IPS DF 4.7 (cell line): ENCODE data around the gene PRR30.
"Not testable (repeated sequence)": the region's sequence is repeated elsewhere in the genome, so short reads cannot be mapped to it uniquely, and the experiment has no call there.

Experiments
- DNase-seq: peaks from one replicate; pipeline ENCODE4 v3.0.0-alpha.2; 2013; ENCODE audit warnings: low spot score; ENCODE audit errors: extremely low read depth

PRR30 gene

DNA sequence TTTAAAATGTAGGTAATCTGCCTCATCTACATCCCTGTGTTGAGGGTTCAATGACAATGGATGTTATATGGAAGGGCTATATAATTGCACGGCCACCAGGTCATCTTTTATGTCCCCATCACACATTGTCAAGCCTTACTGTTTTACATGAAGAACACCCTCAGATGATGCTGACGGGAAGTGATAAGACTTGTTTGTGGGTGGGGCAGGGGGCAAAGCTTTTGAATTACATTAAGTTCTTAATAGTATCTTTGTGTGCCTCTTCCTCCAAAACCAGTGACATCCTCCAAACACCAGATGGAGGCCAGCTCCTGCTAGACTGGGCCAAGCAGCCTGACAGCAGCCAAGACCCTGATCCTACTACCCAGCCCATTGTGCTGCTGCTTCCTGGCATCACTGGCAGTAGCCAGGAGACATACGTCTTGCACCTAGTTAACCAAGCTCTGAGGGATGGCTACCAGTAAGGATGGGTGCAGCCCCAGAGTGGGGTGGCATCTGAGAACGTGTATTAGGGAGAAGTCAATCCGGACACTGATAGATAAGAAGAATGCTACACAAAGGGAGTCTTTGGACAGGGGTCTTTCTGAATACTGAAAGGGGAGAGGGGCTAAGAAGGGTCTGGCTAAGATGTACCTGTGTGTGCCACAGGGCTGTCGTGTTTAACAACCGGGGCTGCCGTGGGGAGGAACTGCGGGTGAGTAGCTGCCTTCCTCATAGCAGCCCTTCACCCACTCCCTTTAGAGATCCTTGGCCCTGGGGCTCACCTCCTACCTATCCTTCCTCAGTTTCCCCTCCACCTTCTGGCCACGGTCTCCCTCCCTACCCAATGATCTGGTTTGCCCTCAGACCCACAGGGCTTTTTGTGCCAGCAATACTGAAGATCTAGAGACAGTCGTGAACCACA, 10.3 kb downstream of the PRR30 start:
- DNase-seq = no peak

DNA sequence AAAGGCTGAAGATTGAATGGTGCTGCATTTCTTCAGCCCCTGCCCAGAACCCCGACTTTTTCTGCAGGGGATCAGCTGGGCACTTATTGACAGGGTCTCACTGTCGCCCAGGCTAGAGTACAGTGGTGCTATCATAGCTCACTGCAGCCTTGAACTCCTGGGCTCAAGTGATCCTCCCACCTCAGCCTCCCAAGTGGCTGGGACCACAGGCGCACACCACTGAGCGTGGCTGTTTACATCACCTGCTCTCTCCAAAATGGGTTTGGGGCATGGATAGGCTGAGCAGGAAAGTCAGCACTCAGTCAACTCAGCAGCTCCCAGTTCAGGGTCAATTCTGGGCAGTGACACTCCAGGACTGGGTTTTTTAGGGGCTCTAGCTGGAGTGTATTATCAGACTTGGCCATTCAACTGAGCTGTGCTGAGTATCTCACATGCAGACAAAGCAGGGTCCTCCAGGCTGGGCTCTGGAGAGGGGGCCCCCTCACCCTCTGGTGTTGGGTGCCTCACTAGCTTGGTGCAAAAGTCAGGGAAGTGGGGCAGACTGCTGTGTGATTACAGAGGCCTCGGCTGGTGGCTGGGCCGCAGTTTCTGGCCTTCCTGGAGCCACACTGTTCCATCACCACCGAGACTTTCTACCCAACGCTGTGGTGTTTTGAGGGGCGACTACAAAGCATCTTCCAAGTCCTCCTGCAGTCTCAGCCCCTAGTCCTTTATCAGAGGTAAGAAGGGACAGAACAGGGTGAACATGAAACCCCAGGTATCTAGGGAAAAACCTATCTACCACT, 11.1 kb downstream of the PRR30 start:
- DNase-seq = no peak

DNA sequence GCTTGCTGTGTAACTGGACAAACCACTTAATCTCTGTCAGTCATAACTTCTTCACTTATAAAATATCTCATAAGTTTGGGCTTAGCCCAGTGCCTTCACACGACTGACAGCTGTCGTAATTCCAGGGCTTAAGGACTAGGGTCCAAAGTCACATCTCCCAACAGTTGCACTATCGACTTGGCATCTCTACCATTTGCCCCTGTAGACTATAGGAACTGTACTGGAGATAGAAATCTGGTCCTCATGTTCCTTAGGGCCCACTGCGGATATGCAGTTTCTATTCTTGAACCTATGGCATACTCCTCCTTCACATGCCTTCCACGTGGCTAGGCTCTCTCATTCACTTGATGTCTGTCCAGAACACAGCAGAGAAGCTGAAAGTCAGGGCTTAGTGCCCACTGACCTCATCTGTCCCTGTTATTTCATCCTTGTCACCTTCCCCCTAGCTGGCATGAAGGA, 12.9 kb downstream of the PRR30 start:
- no peak for DNase-seq

DNA sequence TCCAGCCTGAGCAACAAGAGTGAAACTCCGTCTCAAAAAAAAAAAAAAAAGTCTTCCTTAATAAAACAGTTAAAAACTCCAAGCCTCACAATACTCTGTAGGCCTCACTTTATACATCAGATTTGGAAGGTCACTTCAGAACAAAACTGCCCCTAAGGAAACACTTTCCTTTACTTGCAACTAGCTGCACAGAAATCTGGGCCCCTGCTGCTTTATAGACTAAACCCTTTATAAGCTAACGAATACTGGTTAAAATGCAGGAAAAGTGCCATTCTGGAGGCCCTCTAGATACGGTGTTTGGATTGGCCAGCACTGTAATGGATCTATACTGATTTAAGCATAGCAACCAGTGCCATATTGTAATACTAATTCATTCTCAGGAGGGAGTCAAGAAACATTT, 14.1 kb downstream of the PRR30 start:
- no peak for DNase-seq

DNA sequence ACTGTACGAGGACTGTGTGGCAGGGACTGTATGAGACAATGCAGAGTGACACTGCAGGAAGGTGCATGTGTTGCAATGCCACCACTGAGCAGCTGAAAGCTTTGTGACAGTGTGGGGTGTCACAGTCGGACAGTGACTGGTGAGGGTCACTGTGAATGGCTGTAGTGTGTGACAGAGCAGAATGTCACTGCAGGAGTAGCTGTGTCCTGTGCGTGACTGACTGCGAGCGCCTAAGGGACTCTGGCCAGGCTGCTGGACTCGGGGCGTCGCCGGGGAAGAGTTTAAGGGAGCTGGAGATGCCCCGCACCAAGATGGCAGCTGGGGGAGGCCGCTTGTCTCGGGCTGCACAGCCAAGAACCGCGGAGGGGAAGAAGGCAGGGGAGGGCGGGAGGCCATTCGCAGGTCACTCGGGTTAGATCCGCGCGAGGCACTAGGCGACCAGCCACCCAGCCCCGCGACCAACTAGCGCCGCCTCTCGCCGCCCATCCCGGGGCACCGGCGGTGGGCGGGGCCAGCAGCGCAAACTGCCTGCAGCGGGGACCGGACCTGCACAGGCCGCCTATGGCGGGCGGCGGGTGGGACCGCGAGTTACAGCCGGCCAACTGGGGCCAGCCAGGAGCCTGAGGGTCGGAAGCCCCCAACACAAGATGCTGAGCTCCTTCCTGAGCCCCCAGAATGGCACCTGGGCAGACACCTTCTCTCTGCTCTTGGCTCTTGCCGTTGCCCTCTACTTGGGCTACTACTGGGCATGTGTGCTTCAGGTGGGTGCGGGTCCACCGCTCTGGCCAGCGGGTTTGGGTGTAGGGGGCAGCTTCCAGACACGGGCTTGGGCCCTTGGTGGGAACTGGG, 15.7 kb downstream of the PRR30 start, which contains the start of gene ABHD1:
ABHD1 (plus strand) TSS at position 514 of the 849 bp plus-strand sequence; CDS start at position 648, 134 bp downstream.
- DNase-seq = no peak

DNA sequence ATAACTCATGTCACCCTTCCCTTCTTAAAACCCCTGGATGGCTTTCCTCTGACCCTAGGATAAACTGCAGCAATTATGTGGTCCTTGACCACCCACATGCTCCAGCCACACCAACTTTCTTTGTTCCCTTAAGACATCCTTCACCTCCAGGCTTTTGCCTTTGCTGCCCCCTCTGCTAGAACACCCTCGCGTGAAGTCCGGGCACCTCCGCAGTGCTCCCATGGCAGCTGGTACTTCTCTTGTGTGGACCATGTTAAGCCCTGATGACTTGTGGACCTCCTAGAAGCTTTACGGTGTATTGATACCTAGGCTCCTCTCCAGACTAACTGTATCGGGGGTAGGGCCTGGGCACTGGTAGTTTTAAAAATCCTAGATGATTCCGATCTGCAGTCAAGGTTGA, 16.4 kb downstream of the PRR30 start:
- DNase-seq = no peak

DNA sequence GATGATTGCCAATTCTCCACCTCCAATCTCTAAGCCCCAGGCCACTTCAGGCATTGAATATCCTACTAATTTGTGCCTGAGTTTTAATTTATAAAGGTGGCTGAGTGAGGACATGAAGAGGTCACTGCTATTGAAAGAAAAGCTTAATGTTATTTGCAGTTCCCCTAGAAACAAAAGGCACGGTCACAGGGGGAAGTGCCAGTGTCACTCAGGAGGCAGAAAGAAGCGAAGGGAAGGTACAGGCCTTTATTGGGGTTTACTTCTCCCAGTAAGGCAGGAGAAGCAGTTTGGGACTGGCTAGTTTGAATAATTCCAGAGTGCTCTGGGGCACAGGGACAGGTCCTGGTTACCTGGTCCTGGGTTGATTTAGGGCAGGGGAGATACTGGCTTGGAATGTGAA, 17.3 kb downstream of the PRR30 start:
- no peak for DNase-seq

DNA sequence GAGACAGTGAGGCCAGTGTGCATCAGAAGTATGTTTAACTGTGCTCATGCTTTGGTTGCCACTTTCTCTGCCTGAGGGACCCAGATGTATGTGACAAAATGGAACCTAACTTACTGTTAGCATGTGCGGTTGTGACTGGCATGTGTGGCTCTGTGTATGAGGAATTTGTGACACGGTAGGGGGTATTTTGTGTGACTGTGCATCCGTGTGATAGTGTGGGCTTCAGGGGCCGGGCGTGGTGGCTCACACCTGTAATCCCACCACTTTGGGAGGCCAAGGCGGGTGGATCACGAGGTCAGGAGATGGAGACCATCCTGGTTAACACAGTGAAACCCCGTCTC, 19.9 kb downstream of the PRR30 start:
- DNase-seq = not testable (repeated sequence)

DNA sequence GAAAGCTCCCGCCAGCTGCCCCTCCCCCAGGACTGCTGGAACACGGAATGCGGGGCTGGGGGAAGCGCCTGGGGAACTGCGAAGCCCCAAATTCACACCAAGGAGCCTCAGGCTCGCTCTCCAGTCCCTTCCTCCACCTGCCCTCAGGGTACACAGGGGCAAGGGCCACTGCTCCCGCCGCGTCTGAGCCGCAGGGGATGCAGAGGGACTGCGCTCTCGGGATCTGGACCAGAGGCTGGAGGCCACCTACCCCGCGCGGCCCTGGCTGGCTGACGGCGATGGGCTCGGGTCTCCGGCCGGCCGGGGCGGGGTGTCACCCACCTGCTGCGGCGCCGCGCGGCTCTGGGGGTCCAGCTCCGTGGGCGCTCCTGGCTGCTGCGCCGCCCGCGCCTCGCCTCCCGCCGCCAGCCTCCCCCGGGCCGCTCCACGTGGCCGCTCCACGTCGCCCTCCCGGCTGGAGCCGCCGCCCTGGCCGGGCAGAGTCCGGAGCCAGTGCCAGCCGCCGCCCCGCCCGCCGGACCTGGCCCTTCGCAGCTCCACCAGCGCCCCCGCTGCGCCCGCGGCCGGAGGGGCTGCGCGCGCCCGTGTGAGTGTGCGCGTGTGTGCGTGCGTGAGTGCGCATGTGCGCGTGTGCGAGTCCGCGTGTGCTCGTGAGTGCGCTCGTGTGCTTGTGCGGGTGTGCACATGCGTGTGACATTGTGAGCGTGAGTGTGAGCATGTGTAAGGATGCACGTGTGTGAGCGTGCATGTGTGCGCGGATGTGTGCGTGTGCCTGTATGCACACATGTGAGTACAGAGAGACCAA, 20.5 kb downstream of the PRR30 start, which contains the start of gene CGREF1:
CGREF1 (minus strand) TSS at position 604 of the 805 bp plus-strand sequence. CDS start 14,762 bp downstream, outside the sequence.
- no peak for DNase-seq

DNA sequence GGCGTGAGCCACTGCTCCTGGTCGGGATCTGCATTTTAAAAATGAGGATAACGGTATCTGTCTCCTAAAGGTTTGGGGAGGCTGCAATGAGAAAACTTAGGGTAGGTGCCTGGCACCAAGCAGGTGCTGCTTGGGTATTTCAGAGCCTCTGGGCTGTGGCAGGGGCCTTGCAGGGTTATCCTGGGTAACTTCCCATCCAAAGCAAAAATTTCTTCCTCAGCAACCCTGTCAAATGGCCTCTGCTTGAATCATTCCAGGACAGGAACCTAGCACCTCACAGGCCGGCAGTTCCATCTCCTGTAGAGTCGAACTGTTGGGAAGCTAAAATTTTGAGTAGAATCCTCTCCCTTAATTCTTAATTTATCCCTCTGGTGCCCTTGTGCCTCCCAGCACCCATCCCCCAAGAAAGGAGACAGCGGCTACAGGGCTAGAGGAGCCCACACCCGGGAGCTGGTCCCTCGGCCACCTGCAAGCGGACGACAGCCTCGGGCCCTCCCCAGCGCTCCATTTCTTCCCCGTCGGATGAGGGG, 21.1 kb downstream of the PRR30 start:
- no peak for DNase-seq

DNA sequence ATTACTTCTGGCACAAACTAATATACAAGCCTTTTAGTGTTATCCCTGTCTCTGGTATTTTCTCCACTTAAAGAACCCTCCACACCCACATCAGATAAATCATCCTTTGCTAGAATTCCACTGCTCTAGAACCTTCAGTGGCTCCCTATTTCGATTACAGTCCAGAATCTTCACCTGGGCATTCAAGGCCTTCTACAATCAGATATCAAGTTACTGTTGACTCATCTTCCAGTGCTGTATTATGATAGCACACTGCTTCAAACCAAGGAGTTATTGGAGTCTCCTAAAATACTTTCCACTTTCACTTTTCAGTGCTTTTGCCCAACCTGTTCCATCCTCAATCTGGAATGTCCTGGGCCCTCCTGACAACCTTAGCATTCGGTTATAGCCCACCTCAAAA, 23.7 kb downstream of the PRR30 start:
- DNase-seq = no peak

DNA sequence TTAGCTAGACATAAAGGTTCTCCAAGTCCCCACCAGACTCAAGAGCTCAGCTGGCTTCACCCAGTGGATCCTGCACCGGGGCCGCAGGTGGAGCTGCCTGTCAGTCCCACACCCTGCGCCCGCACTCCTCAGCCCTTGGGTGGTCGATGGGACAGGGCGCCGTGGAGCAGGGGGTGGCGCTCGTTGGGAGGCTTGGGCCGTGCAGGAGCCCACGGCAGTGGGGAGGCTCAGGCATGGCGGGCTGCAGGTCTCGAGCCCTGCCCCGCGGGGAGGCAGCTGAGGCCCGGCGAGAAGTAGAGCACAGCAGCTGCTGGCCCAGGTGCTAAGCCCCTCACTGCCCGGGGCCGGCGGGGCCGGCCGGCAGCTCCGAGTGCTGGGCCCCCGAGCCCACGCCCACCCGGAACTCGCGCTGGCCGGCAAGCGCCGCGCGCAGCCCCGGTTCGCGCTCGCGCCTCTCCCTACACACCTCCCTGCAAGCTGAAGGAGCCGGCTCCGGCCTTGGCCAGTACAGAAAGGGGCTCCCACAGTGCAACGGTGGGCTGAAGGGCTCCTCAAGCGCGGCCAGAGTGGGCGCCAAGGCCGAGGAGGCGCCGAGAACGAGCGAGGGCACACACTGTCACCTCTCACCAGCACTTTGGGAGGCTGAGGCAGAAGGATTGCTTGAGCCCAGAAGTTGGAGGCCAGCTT, 27.7 kb downstream of the PRR30 start:
- DNase-seq = not testable (repeated sequence)

DNA sequence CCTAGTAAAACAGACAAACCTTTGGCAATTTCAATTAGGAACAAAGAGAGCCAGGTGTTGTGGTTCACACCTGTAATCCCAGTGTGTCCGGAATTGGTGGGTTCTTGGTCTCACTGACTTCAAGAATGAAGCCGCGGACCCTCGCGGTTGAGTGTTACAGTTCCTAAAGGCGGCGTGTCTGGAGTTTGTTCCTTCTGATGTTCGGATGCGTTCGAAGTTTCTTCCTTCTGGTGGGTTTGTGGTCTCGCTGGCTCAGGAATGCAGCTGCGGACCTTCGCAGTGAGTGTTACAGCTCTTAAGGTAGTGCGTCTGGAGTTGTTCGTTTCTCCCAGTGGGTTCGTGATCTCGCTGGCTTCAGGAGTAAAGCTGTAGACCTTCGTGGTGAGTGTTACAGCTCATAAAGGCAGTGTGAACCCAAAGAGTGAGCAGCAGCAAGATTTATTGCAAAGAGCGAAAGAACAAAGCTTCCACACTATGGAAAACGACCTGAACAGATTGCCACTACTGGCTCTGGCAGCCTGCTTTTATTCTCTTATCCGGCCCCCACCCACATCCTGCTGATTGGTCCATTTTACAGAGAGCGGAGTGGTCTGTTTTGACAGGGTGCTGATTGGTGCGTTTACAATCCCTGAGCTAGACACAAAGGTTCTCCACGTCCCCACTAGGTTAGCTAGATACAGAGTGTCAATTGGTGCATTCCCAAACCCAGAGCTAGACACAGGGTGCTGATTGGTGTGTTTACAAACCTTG, 28.4 kb downstream of the PRR30 start:
- not testable (repeated sequence) for DNase-seq

DNA sequence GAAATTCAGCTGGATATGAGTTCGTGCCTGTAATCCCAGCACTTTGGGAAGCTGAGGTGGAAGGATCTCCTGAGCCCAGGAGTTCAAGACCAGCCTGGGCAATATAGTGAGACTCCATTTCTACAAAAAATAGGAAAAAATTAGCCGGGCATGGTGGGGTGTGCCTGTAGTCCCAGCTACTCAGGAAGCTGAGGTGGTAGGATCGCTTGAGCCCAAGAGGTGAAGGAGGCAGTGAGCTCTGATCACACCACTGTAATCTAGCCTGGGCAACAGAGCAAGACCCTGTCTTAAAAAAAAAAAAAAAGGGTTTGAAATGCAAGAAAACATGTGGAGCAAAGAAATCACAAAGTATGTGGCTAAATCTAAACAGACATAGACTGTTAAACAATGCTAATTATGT, 30.1 kb downstream of the PRR30 start:
- no peak for DNase-seq

DNA sequence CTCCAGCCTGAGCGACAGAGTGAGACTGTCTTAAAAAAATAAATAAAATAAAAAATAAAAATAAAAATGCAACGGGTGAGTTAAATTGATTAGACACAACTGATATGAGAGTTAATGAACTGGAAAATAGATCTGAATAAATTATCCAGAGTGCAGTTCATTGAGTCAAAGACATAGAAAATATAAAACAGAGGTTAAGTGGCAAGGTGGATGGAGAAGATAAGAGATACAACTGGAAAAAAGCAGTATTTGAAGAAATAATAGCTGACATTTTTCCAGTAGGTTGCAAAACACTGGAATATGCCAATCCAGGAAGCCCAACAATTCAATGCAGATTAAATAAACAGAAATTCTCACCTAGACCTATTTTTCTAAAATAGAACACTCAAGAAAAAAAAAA, 31.0 kb downstream of the PRR30 start:
- no peak for DNase-seq

DNA sequence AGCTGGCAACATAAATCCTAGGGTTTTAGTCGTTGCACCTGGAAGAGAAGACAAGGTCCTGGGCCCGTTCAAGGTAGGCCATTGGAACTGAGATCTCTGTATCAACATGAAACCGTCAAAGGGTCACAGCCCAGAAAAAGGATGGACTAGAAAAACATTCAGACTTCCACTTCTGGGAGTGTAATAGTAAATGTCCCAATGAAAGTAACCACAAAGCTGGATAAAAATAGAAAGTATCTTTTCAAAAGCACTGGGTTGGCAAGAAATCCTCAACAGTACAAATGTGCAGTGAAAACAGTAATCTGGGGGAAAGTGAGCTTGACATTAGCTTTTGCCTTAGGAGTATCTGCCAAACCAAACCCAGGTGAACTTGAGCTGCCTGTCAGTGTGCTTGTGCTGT, 33.2 kb downstream of the PRR30 start:
- no peak for DNase-seq

DNA sequence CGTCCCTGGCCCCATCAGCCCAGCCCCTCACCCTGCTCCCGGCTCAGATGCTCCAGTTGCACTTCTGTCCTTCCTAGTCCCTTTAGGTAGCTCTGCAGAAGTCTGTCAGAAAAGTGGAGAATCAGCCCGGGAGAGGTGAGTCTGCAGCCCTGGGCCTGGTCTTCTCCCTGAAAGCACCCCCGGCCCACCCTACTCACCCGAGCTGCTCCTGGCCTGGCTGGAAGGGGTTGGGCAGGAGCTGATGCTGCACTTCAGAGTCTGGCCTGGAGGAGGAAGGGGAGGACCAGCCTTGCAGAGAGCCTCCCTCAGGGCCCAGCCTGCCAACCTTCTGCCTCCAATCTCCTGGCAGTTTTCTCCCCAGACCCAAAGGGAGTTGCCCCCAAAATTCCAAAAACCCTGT, 36.9 kb downstream of the PRR30 start:
- no peak for DNase-seq

DNA sequence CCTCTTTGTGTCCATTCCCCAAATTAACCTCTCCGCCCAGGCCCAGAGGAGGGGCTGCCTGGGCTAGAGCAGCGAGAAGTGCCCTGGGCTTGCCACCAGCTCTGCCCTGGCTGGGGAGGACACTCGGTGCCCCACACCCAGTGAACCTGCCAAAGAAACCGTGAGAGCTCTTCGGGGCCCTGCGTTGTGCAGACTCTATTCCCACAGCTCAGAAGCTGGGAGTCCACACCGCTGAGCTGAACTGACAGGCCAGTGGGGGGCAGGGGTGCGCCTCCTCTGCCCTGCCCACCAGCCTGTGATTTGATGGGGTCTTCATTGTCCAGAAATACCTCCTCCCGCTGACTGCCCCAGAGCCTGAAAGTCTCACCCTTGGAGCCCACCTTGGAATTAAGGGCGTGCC, 39.2 kb downstream of the PRR30 start:
- DNase-seq = no peak
